ENCODE results near the gene PTPRN2. TPM values are rescaled to one million over a fixed set of nuclear protein-coding genes. Genes with fewer than 3 reads are reported as not detected.

Gene PTPRN2
- total and polyA plus RNA-seq, 2 of the 8 experiments (the other 6 are each of a cell fraction or from before 2014, with no cell fraction given): 2.6 to 4.5 TPM

GRCh38 chr7:158364451-158364850 lies 223.2 kb downstream of the PTPRN2 start:
- Histone ChIP-seq H3K4me3 (ENCODE audit: extremely low read depth in 1 of 4, insufficient read depth in 2 of 4, low read depth in 3 of 4, low read length in 4 of 4) (no peak overlapping the region), H3K4ac (replicated peaks; ENCODE audit: insufficient read length, low read depth, low read length) (no peak overlapping the region), H4K91ac (replicated peaks; ENCODE audit: insufficient read length, low read length) (no peak overlapping the region), H3K27me3 (replicated peaks in 1 of 4; ENCODE audit: control insufficient read depth in 3 of 4, extremely low read depth in 1 of 4, insufficient read depth in 3 of 4, low read length in 3 of 4) (no peaks in the 10 kb centered on the region), H3K4me2 (ENCODE audit: insufficient read depth in 1 of 2, low read depth in 2 of 2, low read length in 2 of 2) (no peak overlapping the region), H2BK12ac (ENCODE audit: low read depth, low read length) (no peak overlapping the region), H2AFZ (ENCODE audit: low read length) (no peak overlapping the region), H3K79me1 (ENCODE audit: low read depth, low read length) (no peaks in the 10 kb centered on the region), H2BK20ac (ENCODE audit: low read length) (no peak overlapping the region), H4K5ac (ENCODE audit: insufficient read length, low read depth, low read length) (no peak overlapping the region), H2BK15ac (ENCODE audit: low read length) (no peak overlapping the region), H2BK5ac (ENCODE audit: low read depth, low read length) (no peak overlapping the region), H3K56ac (replicated peaks; ENCODE audit: insufficient read length, low read depth, low read length) (no peak overlapping the region), H3K18ac (ENCODE audit: extremely low read depth, low read length) (no peak overlapping the region), H3K9me3 (ENCODE audit: insufficient read depth in 2 of 2, low read depth in 1 of 2, low read length in 1 of 2) (peaks cover 5 to 19% of the 10 kb centered on the region in 2 experiments; a peak in 1 of 4 replicates), H3K27ac (ENCODE audit: low read depth, low read length) (no peak overlapping the region), H3K79me2 (ENCODE audit: control insufficient read depth in 1 of 2, insufficient read depth in 2 of 2, low read length in 2 of 2) (no peaks in the 10 kb centered on the region), H3K23ac (ENCODE audit: insufficient read length) (no peak overlapping the region), H2BK120ac (replicated peaks; ENCODE audit: low read depth, low read length) (no peak overlapping the region), H3K23me2 (ENCODE audit: low read depth, low read length) (no peaks in the 10 kb centered on the region), H3K36me3 (ENCODE audit: control insufficient read depth in 2 of 4, insufficient read depth in 4 of 4, low read length in 3 of 4) (no peaks in the 10 kb centered on the region), H4K20me1 (replicated peaks in 1 of 2; ENCODE audit: control insufficient read depth in 1 of 2, insufficient read depth in 2 of 2, low read length in 2 of 2) (peaks cover 0 to 4% of the 10 kb centered on the region in 2 experiments), H4K8ac (ENCODE audit: extremely low read depth, insufficient read depth, low read length) (no peak overlapping the region), H3K4me1 (replicated peaks in 1 of 4; ENCODE audit: control insufficient read depth in 3 of 4, insufficient read depth in 4 of 4, low read length in 3 of 4) (no peaks in the 10 kb centered on the region), H3K14ac (ENCODE audit: insufficient read length) (no peak overlapping the region), H3K9ac (replicated peaks in 1 of 4; ENCODE audit: extremely low read depth in 1 of 4, low read depth in 3 of 4, low read length in 3 of 4) (no peak overlapping the region), H2AK5ac (ENCODE audit: low read depth, low read length) (no peak overlapping the region)
- DNase-seq (ENCODE audit: low read depth in 1 of 2, low spot score in 2 of 2) (no peak), FAIRE-seq (no peak)
- WGBS, 2 experiments (ENCODE audit: extremely low coverage in 1 of 2, insufficient coverage in 1 of 2, insufficient read length in 1 of 2, insufficient replicate concordance in 2 of 2, low coverage in 1 of 2, low lambda C conversion rate in 2 of 2, missing lambda C conversion rate in 1 of 2): 87% methylated on average over 8 of the region's 8 CpGs; no CpG with 5 or more reads in 1 of the 2 experiments
- POLR2A ChIA-PET (ENCODE audit: partially characterized antibody): no interaction called here
- CTCF ChIA-PET (ENCODE audit: partially characterized antibody): interaction anchor here (0.7 to 1.0 kb wide), 3 partner anchors 10 to 807 kb away, joined by 4 read pairs; no protein-coding TSS in a partner anchor
- TF ChIP-seq CEBPB (IDR thresholded peaks at IDR 0.05; ENCODE audit: low read depth, low read length) (no peak), SP4 (IDR thresholded peaks at IDR 0.05; ENCODE audit: low read length) (no peak), JUN (IDR thresholded peaks at IDR 0.05; ENCODE audit: low read depth, low read length) (no peak), KDM1A (IDR thresholded peaks at IDR 0.05; ENCODE audit: borderline replicate concordance, low read length) (no peak)

Measured in H1 (cell line).